SK-N-SH (cell line): ENCODE data around the gene MOSPD2. TPM values are rescaled to one million over a fixed set of nuclear protein-coding genes. Genes with fewer than 3 reads are reported as not detected.

ENCODE experiments used
- CTCF ChIA-PET: fragments of 300-600, 350-600 bp; formaldehyde crosslinking; extraction: SDS; loops from one replicate; lab custom pipeline; 2021; lab: Yijun Ruan, JAX
- POLR2A ChIA-PET: fragments of 350-600 bp; sonication (Branson Sonifier 250); formaldehyde crosslinking; extraction: SDS; loops from one replicate; lab custom pipeline; 2020; ENCODE audit warnings: antibody characterized with exemption, inconsistent platforms; lab: Yijun Ruan, JAX
- DNase-seq: peaks from one replicate; pipeline ENCODE4 v3.0.0; 2012
- H2AFZ ChIP-seq: fragments of 200-600 bp; sonication (generic); 2 replicates; pipeline ENCODE4 v1.8.1; 2016; ENCODE audit warnings: antibody characterized with exemption, mild to moderate bottlenecking, low read depth
- H3F3A ChIP-seq: fragments of 200-600 bp; sonication (generic); replicated peaks from 2 replicates; pipeline ENCODE3; 2016; ENCODE audit warnings: antibody characterized with exemption, mild to moderate bottlenecking; ENCODE audit not compliant: insufficient read depth
- H3K27ac ChIP-seq, 2 experiments: fragments of 200-500 bp in 1 of 2; fragments of 200-600 bp in 1 of 2; sonication (Bioruptor generic) in 1 of 2; sonication (generic), shearing (Covaris generic) in 1 of 2; 2 replicates each; pipeline versions ENCODE4 v1.5.1 to v1.6.1; 2014 to 2016; ENCODE audit warnings: low read depth in 2 of 2, inconsistent platforms in 1 of 2, low read length in 1 of 2, mild to moderate bottlenecking in 1 of 2, mixed read lengths in 1 of 2
- H3K27me3 ChIP-seq: fragments of 200-600 bp; sonication (generic), shearing (Covaris generic); 2 replicates; pipeline ENCODE4 v1.6.1; 2016; ENCODE audit warnings: mixed run types; ENCODE audit not compliant: insufficient read depth
- H3K36me3 ChIP-seq, 2 experiments: fragments of 200-500 bp in 1 of 2; fragments of 200-600 bp in 1 of 2; sonication (Bioruptor generic) in 1 of 2; sonication (generic) in 1 of 2; replicated peaks in 1 of 2; 2 replicates each; pipeline versions ENCODE3 to v1.5.1; 2014 to 2016; ENCODE audit warnings: low read length in 1 of 2, mild to moderate bottlenecking in 1 of 2; ENCODE audit not compliant: insufficient read depth in 2 of 2, control insufficient read depth in 1 of 2
- H3K4me1 ChIP-seq, 2 experiments: fragments of 200-500 bp in 1 of 2; fragments of 200-600 bp in 1 of 2; sonication (Bioruptor generic) in 1 of 2; sonication (generic), shearing (Covaris generic) in 1 of 2; 2 replicates each; pipeline versions ENCODE4 v1.5.1 to v1.6.1; 2014 to 2016; ENCODE audit warnings: low read depth in 1 of 2, low read length in 1 of 2, mixed run types in 1 of 2; ENCODE audit not compliant: insufficient read depth in 2 of 2, control insufficient read depth in 1 of 2
- H3K4me2 ChIP-seq: fragments of 200-600 bp; sonication (generic), shearing (Covaris generic); 2 replicates; pipeline ENCODE4 v1.6.1; 2017; ENCODE audit warnings: mixed run types
- H3K4me3 ChIP-seq, 2 experiments: fragments of 200-500 bp in 1 of 2; fragments of 200-600 bp in 1 of 2; sonication (Bioruptor generic) in 1 of 2; sonication (generic), shearing (Covaris generic) in 1 of 2; 2 replicates each; pipeline versions ENCODE4 v1.5.1 to v1.8.1; 2014 to 2016; ENCODE audit warnings: low read depth in 2 of 2, inconsistent platforms in 1 of 2, low read length in 1 of 2, mild to moderate bottlenecking in 1 of 2, mixed read lengths in 1 of 2, moderate library complexity in 1 of 2
- H3K79me2 ChIP-seq: fragments of 200-600 bp; sonication (generic); 2 replicates; pipeline ENCODE4 v1.8.1; 2017; ENCODE audit warnings: mild to moderate bottlenecking; ENCODE audit not compliant: insufficient read depth
- H3K9ac ChIP-seq: fragments of 200-600 bp; sonication (generic); 2 replicates; pipeline ENCODE4 v1.6.1; 2017; ENCODE audit warnings: mixed run types
- H3K9me2 ChIP-seq: fragments of 200-600 bp; sonication (generic); 2 replicates; pipeline ENCODE4 v1.6.1; 2017; ENCODE audit warnings: mixed run types
- H3K9me3 ChIP-seq: fragments of 200-600 bp; sonication (generic); 2 replicates; pipeline ENCODE4 v1.6.1; 2017; ENCODE audit warnings: mixed run types, mild to moderate bottlenecking, moderate library complexity
- H4K20me1 ChIP-seq: fragments of 200-600 bp; sonication (generic); 2 replicates; pipeline ENCODE4 v1.6.1; 2017; ENCODE audit warnings: mild to moderate bottlenecking, mixed run types; ENCODE audit not compliant: insufficient read depth
- CHD2 ChIP-seq: fragments of 150-350 bp; IDR thresholded peaks from 2 replicates; pipeline ENCODE4 v1.6.1; 2018; ENCODE audit warnings: low read length; ENCODE audit not compliant: partially characterized antibody
- ELF1 ChIP-seq: IDR thresholded peaks from 2 replicates; pipeline ENCODE4 v1.4.0; 2012
- EP300 ChIP-seq, 2 experiments: IDR thresholded peaks; 2 replicates each; pipeline versions ENCODE4 v1.4.0 to v1.6.1; 2012; ENCODE audit warnings: borderline replicate concordance in 1 of 2, low read depth in 1 of 2, low read length in 1 of 2
- EZH2phosphoT487 ChIP-seq: fragments of 200-600 bp; sonication (generic); IDR thresholded peaks from 2 replicates; pipeline ENCODE4 v1.6.1; 2017; ENCODE audit warnings: low read depth, mixed run types, mild to moderate bottlenecking, antibody characterized with exemption, moderate library complexity, borderline replicate concordance
- FOSL2 ChIP-seq: IDR thresholded peaks from 2 replicates; pipeline ENCODE4 v1.4.0; 2012; ENCODE audit warnings: low read depth, mild to moderate bottlenecking, moderate library complexity, borderline replicate concordance
- GABPA ChIP-seq: IDR thresholded peaks from 2 replicates; pipeline ENCODE4 v1.4.0; 2012; ENCODE audit warnings: low read depth, mild to moderate bottlenecking
- GATA2 ChIP-seq: sonication (generic); formaldehyde crosslinking; IDR thresholded peaks from 2 replicates; pipeline ENCODE4 v1.5.0; 2020; ENCODE audit warnings: mild to moderate bottlenecking, missing genetic modification reagents
- JUND ChIP-seq: IDR thresholded peaks from 2 replicates; pipeline ENCODE4 v1.4.0; 2012
- MEF2A ChIP-seq: IDR thresholded peaks from 2 replicates; pipeline ENCODE4 v1.4.0; 2012; ENCODE audit warnings: low read depth, borderline replicate concordance
- MXI1 ChIP-seq: IDR thresholded peaks from 2 replicates; pipeline ENCODE4 v1.6.1; 2012; ENCODE audit warnings: mild to moderate bottlenecking, low read depth, low read length, improper control_type of control experiment
- RFX5 ChIP-seq: IDR thresholded peaks from 2 replicates; pipeline ENCODE4 v1.6.1; 2012; ENCODE audit warnings: mild to moderate bottlenecking, improper control_type of control experiment, low read length
- RXRA ChIP-seq: IDR thresholded peaks from 2 replicates; pipeline ENCODE4 v1.4.0; 2012; ENCODE audit warnings: low read depth, mild to moderate bottlenecking, borderline replicate concordance
- SIN3A ChIP-seq: IDR thresholded peaks from 2 replicates; pipeline ENCODE4 v1.6.1; 2012; ENCODE audit warnings: low read depth, mild to moderate bottlenecking, low read length, moderate library complexity, borderline replicate concordance
- SMC3 ChIP-seq: IDR thresholded peaks from 2 replicates; pipeline ENCODE4 v1.6.1; 2012; ENCODE audit warnings: low read depth, low read length, improper control_type of control experiment
- TCF12 ChIP-seq: IDR thresholded peaks from 2 replicates; pipeline ENCODE4 v1.4.0; 2012
- TEAD4 ChIP-seq: IDR thresholded peaks from 2 replicates; pipeline ENCODE4 v1.4.0; 2012; ENCODE audit warnings: mild to moderate bottlenecking, borderline replicate concordance; ENCODE audit not compliant: insufficient read depth
- WGBS: methylation state at CpG from one replicate; pipeline ENCODE4 v1.1.6; 2017; ENCODE audit warnings: low lambda C conversion rate; 5-methylcytosine and 5-hydroxymethylcytosine counted together
- polyA plus RNA-seq, 3 experiments: library from polyadenylated mRNA; depleted of rRNA; stranded (reverse); fragments of >200 nt; gene quantifications; 2 replicates each; pipeline ENCODE4 v1.2.3, GENCODE V29; 2012
- TF ChIP-seq, protein P1 (sequence below): IDR thresholded peaks from 2 replicates; pipeline ENCODE4; 2012
- TF ChIP-seq, protein P2 (sequence below): IDR thresholded peaks from 2 replicates; pipeline ENCODE4 v1.4.0; 2012; ENCODE audit warnings: low read depth, borderline replicate concordance

MOSPD2 gene
- polyA plus RNA-seq, 1 of the 3 experiments (the other 2 are of a cell fraction): 7.6 TPM

DNA sequence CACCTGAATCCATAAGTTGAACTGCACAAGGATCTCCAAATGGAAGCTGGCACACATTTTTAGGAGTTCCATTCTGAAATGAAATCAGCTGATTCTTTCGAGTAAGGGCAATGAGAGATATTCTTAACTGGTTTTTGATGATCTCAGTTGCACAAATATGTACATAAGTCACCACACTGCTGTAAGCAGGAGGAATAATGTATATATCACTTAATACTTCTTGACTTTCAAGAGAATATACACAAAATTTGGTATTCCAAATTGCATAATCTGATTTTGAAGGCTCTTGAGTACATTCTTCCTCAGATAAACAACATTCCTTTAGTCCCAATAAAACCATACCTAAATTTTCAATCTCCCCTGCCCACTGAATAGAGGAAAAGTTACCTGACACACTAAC lies 8.6 kb upstream of the MOSPD2 start:
- POLR2A ChIA-PET: no interaction called here
- H3K9me2 ChIP-seq: no peaks in the 10 kb centered on the region
- no peak overlapping the region for H2AFZ ChIP-seq
- H3K4me1 ChIP-seq: no peaks in the 10 kb centered on the region
- H3K4me3 ChIP-seq: no peak overlapping the region
- TF ChIP-seq, protein P1, sequence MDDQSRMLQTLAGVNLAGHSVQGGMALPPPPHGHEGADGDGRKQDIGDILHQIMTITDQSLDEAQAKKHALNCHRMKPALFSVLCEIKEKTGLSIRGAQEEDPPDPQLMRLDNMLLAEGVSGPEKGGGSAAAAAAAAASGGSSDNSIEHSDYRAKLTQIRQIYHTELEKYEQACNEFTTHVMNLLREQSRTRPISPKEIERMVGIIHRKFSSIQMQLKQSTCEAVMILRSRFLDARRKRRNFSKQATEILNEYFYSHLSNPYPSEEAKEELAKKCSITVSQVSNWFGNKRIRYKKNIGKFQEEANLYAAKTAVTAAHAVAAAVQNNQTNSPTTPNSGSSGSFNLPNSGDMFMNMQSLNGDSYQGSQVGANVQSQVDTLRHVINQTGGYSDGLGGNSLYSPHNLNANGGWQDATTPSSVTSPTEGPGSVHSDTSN: peak; percentile 64
- TF ChIP-seq TCF12: peak; percentile 43
- TF ChIP-seq ELF1: no peak
- TF ChIP-seq TEAD4: 0 out of 2 replicates have a peak, but pooled peaks have one; percentile 38
- peak; percentile 32; the same call in 1 of the 2 replicates for TF ChIP-seq JUND
- TF ChIP-seq FOSL2: peak; percentile 18; the same call in 1 of the 2 replicates
- TF ChIP-seq CHD2: no peak
- peak overlapping the region in 1 of 2 experiments; percentile 68; a peak in 3 of 4 replicates for H3K27ac ChIP-seq
- no peaks in the 10 kb centered on the region for H3K27me3 ChIP-seq
- H3K79me2 ChIP-seq: peaks cover 37% of the 10 kb centered on the region
- 0 out of 2 replicates have a peak, but pooled peaks cover 16% of the 10 kb centered on the region for H3K9me3 ChIP-seq
- WGBS: 5% methylated on average over 1 of the region's 1 CpG
- H4K20me1 ChIP-seq: no peaks in the 10 kb centered on the region
- CTCF ChIA-PET: no interaction called here
- H3F3A ChIP-seq: peaks cover 12% of the 10 kb centered on the region
- no peak for DNase-seq
- H3K36me3 ChIP-seq: peaks cover 0 to 18% of the 10 kb centered on the region in 2 experiments
- peak overlapping the region; percentile 57; the same call in 1 of the 2 replicates for H3K4me2 ChIP-seq
- H3K9ac ChIP-seq: no peak overlapping the region

DNA sequence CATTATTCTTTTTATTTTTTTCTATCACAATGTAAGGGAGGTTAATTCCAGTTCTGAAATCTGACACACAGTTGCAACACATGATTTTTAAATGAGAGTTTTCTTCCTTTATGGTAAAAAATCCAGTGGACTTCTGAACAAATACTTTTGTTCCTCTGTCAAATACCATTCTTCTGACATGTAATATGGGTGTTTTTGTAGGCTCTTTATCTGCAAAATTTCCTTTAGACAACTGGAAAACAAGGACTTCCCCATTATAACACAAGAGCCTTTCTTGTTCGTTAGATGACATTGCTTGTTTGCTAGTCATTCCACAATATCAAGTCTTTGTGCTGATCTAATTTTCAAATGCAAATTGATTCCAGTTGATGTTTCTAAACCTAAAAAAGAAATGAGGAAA lies 8.0 kb upstream of the MOSPD2 start:
- no peak overlapping the region for H3K4me3 ChIP-seq
- WGBS: 30% methylated on average over 1 of the region's 1 CpG
- H3F3A ChIP-seq: peaks cover 12% of the 10 kb centered on the region
- no peak overlapping the region for H3K9ac ChIP-seq
- H3K4me2 ChIP-seq: 0 out of 2 replicates have a peak overlapping the region, but pooled peaks have one; percentile 57
- H2AFZ ChIP-seq: no peak overlapping the region
- ChIA-PET CTCF (no interaction called here), POLR2A (no interaction called here)
- H3K9me3 ChIP-seq: 0 out of 2 replicates have a peak, but pooled peaks cover 16% of the 10 kb centered on the region
- peaks cover 0 to 20% of the 10 kb centered on the region in 2 experiments for H3K36me3 ChIP-seq
- no peak for DNase-seq
- H3K27me3 ChIP-seq: no peaks in the 10 kb centered on the region
- peaks cover 43% of the 10 kb centered on the region for H3K79me2 ChIP-seq
- peak overlapping the region; percentile 28 to 68; a peak in 3 of 4 replicates for H3K27ac ChIP-seq
- H4K20me1 ChIP-seq: no peaks in the 10 kb centered on the region
- no peak for TF ChIP-seq GATA2 (CRISPR knock-in tag)
- no peak for TF ChIP-seq TEAD4
- no peak for TF ChIP-seq SMC3
- TF ChIP-seq RXRA: no peak
- no peak for TF ChIP-seq EZH2phosphoT487
- TF ChIP-seq EP300 (IDR thresholded peaks at IDR 0.05; ENCODE audit: borderline replicate concordance in 1 of 2, low read depth in 1 of 2, low read length in 1 of 2): no peak
- TF ChIP-seq, protein P2, sequence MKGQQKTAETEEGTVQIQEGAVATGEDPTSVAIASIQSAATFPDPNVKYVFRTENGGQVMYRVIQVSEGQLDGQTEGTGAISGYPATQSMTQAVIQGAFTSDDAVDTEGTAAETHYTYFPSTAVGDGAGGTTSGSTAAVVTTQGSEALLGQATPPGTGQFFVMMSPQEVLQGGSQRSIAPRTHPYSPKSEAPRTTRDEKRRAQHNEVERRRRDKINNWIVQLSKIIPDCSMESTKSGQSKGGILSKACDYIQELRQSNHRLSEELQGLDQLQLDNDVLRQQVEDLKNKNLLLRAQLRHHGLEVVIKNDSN: no peak
- no peak for TF ChIP-seq MEF2A
- TF ChIP-seq SIN3A: no peak
- no peak for TF ChIP-seq MXI1
- TF ChIP-seq RFX5: no peak
- TF ChIP-seq GABPA: no peak
- TF ChIP-seq, all 33 proteins: peak for 0
- no peaks in the 10 kb centered on the region for H3K4me1 ChIP-seq
- H3K9me2 ChIP-seq: no peaks in the 10 kb centered on the region
